HG02970 (cell line): Measurements from ENCODE around the gene MANSC4.

Experiments used
- ATAC-seq: cut with Tn5 transposase; IDR thresholded peaks from one replicate; pipeline ENCODE4 v1.9.1; 2021; ENCODE audit warnings: mild to moderate bottlenecking, moderate library complexity, moderate number of reproducible peaks; ENCODE audit not compliant: unreplicated experiment, low FRiP score

Gene MANSC4

GRCh38 chr12:27801630-27802029 is 21.6 kb upstream of the MANSC4 start:
- ATAC-seq, result no peak

GRCh38 chr12:27800819-27801218 is 20.8 kb upstream of the MANSC4 start:
- ATAC-seq, result no peak

DNA sequence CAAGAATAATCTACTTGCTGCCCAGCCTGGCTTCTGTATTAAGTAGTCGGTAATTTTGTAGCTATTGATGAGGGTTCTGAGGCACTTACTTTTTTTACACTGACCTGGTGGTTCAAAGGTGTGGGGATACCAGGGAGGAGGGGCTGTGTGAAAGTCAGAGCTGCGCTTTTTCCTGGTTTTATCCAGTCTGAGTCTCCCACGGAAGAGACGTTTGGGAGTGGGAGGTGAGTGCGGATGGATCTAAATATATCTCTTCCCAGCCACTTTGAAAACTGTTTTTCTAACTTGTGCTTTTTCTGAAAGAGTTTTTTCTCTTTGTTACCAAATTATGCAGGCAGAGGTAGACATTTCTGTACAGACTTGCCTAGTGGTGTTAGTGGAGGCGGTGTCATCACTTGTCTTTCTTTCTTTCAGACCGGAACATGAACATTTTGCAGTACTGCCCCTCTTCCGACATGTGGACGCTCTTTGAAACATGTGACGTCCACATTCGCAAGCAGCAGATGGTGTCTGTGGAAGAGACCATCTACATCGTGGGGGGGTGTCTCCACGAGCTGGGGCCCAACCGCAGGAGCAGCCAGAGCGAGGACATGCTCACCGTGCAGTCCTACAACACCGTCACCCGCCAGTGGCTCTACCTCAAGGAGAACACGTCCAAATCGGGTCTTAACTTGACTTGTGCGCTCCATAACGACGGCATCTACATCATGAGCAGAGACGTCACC is 17.4 kb upstream of the MANSC4 start:
- no peak for ATAC-seq

DNA sequence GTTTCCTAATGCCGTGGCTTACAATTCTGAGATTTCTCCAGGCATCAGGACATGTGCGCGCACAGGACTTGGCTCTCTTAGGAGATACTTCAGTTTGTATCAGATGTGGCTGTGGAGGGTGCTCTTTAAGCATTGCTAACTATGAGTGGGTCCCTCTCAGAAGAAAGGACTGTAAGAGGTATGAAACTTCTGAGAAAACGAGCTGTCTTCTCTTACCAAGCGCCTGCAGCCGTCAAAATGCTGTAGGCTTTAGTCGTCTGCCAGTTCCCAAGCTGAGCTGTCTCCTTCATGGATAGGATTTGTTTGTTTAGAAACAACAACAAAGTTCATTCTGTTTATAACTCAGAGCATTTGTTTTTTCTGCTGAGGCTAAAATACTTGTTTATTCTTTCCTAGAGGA is 16.1 kb upstream of the MANSC4 start:
- no peak for ATAC-seq

GRCh38 chr12:27794818-27795584 is 15.0 kb upstream of the MANSC4 start:
- ATAC-seq, result no peak

GRCh38 chr12:27790179-27790578 is 10.1 kb upstream of the MANSC4 start:
- no peak for ATAC-seq

DNA sequence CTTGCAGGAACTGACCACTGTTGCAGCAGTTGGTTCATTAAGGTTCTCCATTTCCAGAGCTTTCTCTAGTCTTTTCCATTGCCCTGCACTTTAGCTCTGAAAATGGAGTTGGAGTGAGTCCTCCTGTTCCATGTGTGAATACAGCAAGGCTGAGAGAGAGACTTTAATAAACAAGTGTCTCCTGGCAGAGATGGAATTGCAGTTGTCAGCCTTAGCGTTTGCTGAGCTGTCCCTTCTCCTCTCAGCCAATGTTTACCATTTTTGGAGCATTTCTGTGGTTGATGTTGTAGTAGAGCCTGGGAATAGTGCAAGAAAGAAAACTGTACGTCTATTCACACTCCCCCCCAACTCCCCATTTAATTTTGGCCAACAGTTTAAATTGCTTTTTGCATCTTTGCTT is 7.5 kb upstream of the MANSC4 start:
- ATAC-seq, result no peak

DNA sequence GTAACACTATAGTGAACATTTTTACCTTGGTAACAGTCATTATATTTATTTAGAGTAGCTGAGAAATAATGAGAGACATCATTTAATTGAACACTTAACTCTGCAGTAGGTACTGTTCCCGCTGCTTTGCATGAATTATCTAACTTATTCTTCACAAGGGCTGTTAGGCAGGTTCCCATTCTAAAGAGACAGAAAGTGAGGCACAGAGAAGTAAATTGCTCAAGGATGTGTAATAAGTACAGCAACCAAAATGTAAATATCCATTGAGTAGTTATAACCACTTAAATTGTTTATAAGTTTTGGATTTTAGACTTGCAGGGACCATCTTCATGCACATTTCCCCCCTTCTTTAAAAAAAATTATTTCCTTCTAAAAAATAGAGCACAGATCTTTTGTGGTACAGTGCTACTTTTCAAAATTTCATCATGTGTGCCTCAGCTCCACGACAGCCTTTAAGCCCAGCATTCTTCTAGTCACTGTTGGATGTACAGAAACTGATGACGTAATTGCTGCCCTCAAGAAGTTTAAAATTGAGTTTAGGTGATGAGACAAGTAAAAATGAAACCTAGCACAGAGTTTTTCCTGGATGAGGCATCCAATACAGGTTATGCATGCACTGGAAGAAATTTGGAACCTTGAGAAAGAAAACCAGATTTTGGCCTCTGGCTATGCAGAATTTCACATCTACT is 6.0 kb upstream of the MANSC4 start:
- ATAC-seq, result no peak

GRCh38 chr12:27782481-27782880 is 2.4 kb upstream of the MANSC4 start:
- no peak for ATAC-seq

DNA sequence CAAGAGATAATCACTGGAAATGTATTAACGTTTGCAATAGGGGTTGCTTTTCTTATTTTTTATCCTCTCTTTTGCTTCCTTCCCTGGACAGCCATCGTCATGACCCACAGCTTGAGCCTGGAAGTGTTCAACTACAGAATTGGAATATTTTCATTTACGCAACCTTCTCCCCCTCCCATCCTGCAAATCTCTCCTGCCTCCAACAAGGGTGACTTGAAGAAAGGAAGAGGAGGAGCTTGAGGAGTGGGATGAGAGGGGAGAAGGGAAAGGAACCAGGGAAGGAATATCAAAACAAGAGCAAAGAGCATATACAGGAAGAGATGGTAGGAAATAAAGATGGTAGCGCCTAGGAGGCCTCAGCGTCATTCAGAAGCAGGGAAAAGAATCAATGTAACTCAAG is 1.6 kb upstream of the MANSC4 start:
- ATAC-seq, result no peak

DNA sequence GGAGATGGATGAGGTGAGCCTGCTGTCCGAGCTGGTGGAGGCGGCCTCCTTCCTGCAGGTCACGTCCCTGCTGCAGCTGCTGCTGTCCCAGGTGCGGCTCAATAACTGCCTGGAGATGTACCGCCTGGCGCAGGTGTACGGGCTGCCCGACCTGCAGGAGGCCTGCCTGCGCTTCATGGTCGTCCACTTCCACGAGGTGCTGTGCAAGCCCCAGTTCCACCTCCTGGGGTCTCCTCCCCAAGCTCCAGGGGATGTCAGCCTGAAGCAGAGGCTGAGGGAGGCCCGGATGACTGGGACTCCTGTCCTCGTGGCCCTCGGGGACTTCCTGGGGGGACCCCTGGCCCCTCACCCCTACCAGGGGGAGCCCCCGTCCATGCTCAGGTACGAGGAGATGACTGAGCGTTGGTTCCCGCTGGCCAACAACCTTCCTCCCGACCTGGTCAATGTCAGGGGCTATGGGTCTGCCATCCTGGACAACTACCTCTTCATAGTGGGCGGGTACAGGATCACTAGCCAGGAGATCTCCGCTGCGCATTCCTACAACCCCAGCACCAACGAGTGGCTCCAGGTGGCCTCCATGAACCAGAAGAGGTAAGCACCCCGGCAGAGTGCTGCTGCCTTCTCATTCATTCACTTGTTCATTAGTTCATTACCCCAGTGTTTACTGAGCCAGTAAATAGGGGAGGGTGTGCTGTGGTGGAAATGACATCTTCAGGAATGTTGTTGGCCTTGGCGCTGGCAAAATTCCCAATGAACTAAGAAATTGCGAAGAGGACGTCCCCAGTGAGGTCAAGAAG is 774 bp upstream of the MANSC4 start:
- ATAC-seq, result peak; percentile 30

DNA sequence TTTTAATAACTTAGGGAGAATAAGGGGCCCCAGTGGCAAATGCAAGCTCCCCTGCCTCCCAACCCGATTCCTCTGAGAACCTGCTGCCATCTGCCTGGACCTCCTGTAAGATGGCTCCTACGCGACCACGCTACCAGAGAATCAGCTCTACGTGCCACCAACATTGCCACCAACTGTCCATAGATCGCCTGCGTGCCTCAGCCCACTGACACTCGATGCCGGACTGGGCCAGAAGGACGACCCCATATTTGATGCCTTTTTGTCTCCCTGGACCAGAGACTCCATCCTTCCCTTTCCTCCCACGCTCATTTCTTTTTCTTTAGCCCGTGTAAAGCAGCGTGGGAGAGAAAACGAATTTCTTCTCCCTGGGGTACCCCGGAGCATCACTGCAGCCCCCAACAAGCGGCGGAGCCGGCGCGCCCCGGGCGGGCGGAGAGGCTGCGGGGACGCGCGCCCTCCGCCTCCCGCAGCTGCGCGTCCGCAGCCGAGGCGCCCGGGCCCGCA is 568 bp downstream of the MANSC4 start:
- no peak for ATAC-seq

DNA sequence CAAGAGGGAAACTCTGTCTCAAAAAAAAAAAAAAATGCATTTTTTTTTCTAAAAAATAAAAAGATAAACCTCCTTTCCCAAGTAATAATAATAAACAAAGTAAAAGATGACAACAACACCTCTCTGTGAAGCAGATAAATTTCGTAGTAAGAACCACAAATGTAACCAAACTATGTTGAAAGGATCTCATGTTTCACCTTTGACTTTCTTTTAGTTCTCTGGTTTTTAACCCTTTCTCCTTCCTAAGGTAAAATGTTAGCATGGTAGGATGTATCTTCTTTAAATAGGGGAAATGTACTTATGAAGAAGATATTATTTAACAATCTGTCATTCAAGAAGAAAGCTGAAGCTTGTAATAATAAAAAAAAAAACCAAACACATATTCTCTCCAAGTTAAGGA is 1.8 kb downstream of the MANSC4 start:
- ATAC-seq, result no peak

- ATAC-seq, result no peak
Observed at GRCh38 chr12:27777141-27777540, 2.9 kb downstream of the MANSC4 start.

DNA sequence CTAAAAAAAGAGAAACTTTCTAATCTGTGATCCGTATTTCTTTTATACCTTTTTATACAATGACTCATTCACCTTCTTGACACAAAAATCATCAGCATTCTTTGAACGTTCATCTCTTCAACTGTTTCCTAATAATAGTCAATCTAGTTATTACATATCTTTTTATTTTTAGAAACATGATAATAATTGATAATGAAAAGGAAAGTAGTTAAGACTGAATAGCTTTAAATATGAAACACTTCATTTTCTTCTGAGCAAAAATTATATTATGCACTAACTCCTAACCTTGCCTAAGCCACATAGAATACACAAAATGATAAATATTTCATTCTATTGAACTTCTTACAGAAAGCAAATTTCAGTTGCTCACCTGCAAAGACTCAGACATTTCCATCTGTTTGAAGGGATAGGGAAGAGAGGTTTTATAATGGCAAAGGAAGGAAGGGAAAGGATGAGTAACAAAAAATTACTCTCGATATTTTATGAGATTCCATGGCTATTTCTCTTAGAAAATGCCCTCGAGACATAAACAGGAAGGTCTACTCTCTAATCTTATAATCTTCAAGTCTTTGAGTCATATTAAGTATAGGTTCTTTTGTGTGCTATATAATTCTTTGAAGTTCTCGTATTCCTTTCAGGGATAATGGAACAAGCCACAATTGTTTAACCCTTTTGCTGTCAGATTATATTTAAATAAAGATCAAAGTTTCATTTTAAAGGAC is 7.5 kb downstream of the MANSC4 start:
- no peak for ATAC-seq

- ATAC-seq, result no peak
Observed at GRCh38 chr12:27771481-27772327, 8.3 kb downstream of the MANSC4 start.

DNA sequence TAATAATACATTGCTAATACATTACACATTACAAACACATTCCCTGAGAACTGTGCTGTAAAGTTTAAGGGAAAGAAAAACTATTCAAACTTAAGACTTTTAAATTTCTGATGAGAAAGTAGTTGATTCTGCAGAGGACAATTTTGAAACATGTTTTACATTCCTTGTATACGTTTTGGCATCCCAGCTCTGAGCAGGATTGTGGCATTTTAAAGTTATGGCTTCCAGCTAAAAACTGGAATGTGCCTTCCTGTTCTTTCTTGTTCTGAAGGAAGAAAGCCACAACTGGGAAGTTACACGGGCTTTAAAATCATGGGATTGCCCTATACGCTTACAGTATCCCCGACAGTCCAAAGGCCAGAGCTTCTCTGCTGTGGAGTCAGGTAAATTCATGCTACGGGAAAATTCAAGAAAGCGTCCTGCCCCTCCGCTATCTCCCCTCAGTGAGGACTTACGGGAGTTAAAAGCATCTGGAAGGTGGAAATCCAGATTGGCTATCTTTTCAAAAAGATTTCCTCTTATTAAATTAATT is 10.8 kb downstream of the MANSC4 start:
- no peak for ATAC-seq

DNA sequence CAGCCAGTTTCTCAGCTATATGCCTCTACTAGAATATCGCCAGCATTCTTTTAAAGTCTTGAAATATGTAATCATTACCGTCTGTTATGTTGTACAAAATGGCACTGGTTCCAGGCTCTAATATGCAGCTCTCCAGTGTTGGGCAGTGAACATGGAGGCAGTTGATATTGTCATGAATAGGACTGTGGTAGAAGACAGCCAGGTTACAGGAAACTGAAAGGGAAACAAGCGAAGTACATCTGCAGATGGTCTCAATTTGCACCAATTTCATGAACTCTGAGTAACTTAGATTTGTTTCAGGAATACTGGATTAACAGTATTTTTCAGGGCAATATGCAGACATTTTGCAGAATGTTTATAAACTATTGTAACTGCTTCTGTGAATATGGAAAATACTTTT is 13.4 kb downstream of the MANSC4 start:
- no peak for ATAC-seq

DNA sequence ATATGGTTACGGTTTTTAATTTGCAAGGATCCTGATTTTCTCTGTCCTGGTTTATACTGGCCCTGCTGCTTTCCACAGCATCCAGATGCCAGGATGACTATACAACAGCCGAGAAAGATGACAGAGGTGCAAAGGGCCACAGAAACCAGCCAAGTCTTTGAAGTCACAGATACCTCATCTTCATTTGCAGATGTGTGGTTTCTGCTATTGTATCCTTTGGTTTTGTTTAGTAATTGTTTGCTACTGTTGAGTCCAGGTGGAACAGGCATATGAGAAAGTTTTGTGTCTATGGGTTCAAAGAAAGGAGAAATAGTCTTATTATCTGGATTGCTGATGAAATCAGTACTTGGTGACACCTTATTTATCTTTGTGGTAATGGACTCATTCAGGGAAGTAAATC is 17.3 kb downstream of the MANSC4 start:
- no peak for ATAC-seq
